HEK293T (cell line): Measurements from ENCODE around the gene RYR3.

ENCODE experiments used
- L3MBTL2 ChIP-seq: fragments of 450-650 bp; conservative IDR thresholded peaks from 2 replicates; pipeline ENCODE4 v1.6.1; 2016; ENCODE audit warnings: mild to moderate bottlenecking
- TARDBP ChIP-seq: fragments of 450-650 bp; IDR thresholded peaks from 2 replicates; pipeline ENCODE4 v1.6.1; 2016

DNA sequence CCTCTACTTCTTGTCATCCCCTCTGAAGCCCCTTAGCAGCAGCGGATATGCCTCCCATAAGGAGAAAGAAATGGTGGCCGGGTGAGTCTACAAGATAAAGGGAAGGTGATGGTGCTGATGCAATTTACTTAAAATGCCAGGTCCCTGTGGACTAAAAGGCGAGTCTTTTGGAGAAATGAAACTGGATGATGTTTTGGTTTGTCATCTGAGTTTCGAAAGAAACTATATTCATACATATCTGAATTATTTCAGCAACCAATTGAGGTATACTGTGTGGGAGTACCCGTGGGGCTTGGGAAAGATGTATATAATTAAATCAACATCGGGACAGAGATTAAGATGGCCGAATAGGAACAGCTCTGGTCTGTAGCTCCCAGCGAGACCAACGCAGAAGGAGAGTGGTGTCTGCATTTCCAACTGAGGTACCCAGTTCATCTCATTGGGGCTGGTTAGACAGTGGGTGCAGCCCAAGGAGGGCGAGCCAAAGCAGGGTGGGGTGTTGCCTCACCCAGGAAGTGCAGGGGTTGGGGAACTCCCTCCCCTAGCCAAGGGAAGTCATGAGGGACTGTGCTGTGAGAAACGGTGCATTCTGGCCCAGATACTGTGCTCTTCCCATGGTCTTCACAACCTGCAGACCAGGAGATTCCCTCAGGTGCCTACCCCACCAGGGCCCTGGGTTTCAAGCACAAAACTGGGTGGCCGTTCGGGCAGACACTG lies 446.9 kb downstream of the RYR3 start:
- TF ChIP-seq L3MBTL2, result no peak
- TF ChIP-seq TARDBP, result no peak
